HCT116 (cell line): ENCODE data around the gene MNX1. TPM values are rescaled to one million over a fixed set of nuclear protein-coding genes. Genes with fewer than 3 reads are reported as not detected.

ENCODE experiments used
- ATAC-seq: fragments of 200-7000 bp; cut with Tn5 transposase; 2 replicates; pipeline ENCODE4 v1.9.1; 2020; ENCODE audit warnings: mild to moderate bottlenecking, moderate library complexity
- BruUV-seq: library from RNA; stranded (reverse); fragments of 400-500 nt; replicated peaks from 2 replicates; lab custom pipeline; 2021; lab: Mats Ljungman, UMichigan
- CTCF ChIA-PET: fragments of 300-600 bp; sonication (Branson Sonifier 250); formaldehyde crosslinking; loops from one replicate; lab custom pipeline; 2021; ENCODE audit warnings: antibody characterized with exemption; lab: Charles Lee
- POLR2A ChIA-PET: fragments of 300-600, 350-600 bp; sonication (Branson Sonifier 250); formaldehyde crosslinking; loops from one replicate; lab custom pipeline; 2021; ENCODE audit warnings: antibody characterized with exemption; lab: Charles Lee
- RAD21 ChIA-PET, 2 experiments: fragments of 300-600 bp; sonication (Branson Sonifier 250); formaldehyde crosslinking; loops; one replicate each; lab custom pipeline; 2023; ENCODE audit warnings: low total read pairs in 2 of 2; ENCODE audit not compliant: uncharacterized antibody in 2 of 2, unreplicated experiment in 2 of 2, low non-redundant PET in 1 of 2; lab: Charles Lee
- DNase-seq: peaks from one replicate; pipeline ENCODE4 v3.0.0-alpha.2; 2010; ENCODE audit warnings: low read depth, low spot score
- H2AFZ ChIP-seq: fragments of 200-600 bp; shearing (Covaris generic), sonication (generic); 2 replicates; pipeline ENCODE4 v1.6.1; 2017; ENCODE audit warnings: low read depth, mixed run types, mixed read lengths, antibody characterized with exemption, low read length; ENCODE audit not compliant: poor library complexity, severe bottlenecking
- H3K27ac ChIP-seq: 2 replicates; pipeline ENCODE4 v1.5.1; 2012; ENCODE audit warnings: low read depth, low read length
- H3K27me3 ChIP-seq: fragments of 200-600 bp; sonication (generic); 2 replicates; pipeline ENCODE4 v1.6.1; 2016; ENCODE audit warnings: mixed run types, low read length, mixed read lengths; ENCODE audit not compliant: insufficient read depth
- H3K36me3 ChIP-seq, 2 experiments: fragments of 200-500 bp in 1 of 2; fragments of 200-600 bp in 1 of 2; sonication (Bioruptor generic) in 1 of 2; sonication (generic) in 1 of 2; 2 replicates each; pipeline versions ENCODE4 v1.5.1 to v1.6.1; 2014 to 2016; ENCODE audit warnings: low read length in 2 of 2, inconsistent platforms in 1 of 2, mixed read lengths in 1 of 2, mixed run types in 1 of 2; ENCODE audit not compliant: insufficient read depth in 2 of 2, control insufficient read depth in 1 of 2
- H3K4me1 ChIP-seq, 2 experiments: fragments of 200-600 bp in 1 of 2; sonication (generic) in 1 of 2; 2 replicates each; pipeline versions ENCODE4 v1.5.1 to v1.6.1; 2012 to 2017; ENCODE audit warnings: low read length in 2 of 2, inconsistent platforms in 1 of 2, mild to moderate bottlenecking in 1 of 2, mixed read lengths in 1 of 2, mixed run types in 1 of 2, moderate library complexity in 1 of 2; ENCODE audit not compliant: insufficient read depth in 2 of 2, control insufficient read depth in 1 of 2
- H3K4me2 ChIP-seq: fragments of 200-600 bp; sonication (generic); 2 replicates; pipeline ENCODE4 v1.6.1; 2017; ENCODE audit warnings: mixed run types, low read length, mixed read lengths
- H3K4me3 ChIP-seq, 2 experiments: fragments of 200-600 bp in 1 of 2; sonication (generic) in 1 of 2; replicated peaks in 1 of 2; 2 replicates each; pipeline ENCODE4 v1.5.1; 2011 to 2016; ENCODE audit warnings: low read length in 2 of 2, control low read depth in 1 of 2, low read depth in 1 of 2, mild to moderate bottlenecking in 1 of 2, mixed read lengths in 1 of 2, mixed run types in 1 of 2
- H3K79me2 ChIP-seq: fragments of 200-600 bp; sonication (generic); 2 replicates; pipeline ENCODE4 v1.6.1; 2017; ENCODE audit warnings: mild to moderate bottlenecking, mixed run types, low read length, moderate library complexity, mixed read lengths; ENCODE audit not compliant: insufficient read depth
- H3K9ac ChIP-seq: fragments of 200-600 bp; sonication (generic); 2 replicates; pipeline ENCODE4 v1.6.1; 2016; ENCODE audit warnings: low read length, mixed read lengths
- H3K9me2 ChIP-seq: fragments of 200-600 bp; sonication (generic), shearing (Covaris generic); 2 replicates; pipeline ENCODE4 v1.6.1; 2017; ENCODE audit warnings: mixed run types, mild to moderate bottlenecking, moderate library complexity; ENCODE audit not compliant: insufficient read depth
- H3K9me3 ChIP-seq, 2 experiments: fragments of 200-500 bp in 1 of 2; fragments of 200-600 bp in 1 of 2; sonication (Bioruptor generic) in 1 of 2; sonication (generic) in 1 of 2; 2 replicates each; pipeline ENCODE4 v1.6.1; 2014 to 2017; ENCODE audit warnings: low read length in 2 of 2, mixed read lengths in 2 of 2, inconsistent platforms in 1 of 2, low read depth in 1 of 2, mild to moderate bottlenecking in 1 of 2, mixed run types in 1 of 2, moderate library complexity in 1 of 2; ENCODE audit not compliant: control insufficient read depth in 1 of 2, insufficient read depth in 1 of 2
- H4K20me1 ChIP-seq: fragments of 200-600 bp; sonication (generic), shearing (Covaris generic); 2 replicates; pipeline ENCODE4 v1.6.1; 2017; ENCODE audit warnings: mixed run types, mild to moderate bottlenecking, moderate library complexity; ENCODE audit not compliant: insufficient read depth
- CBX3 ChIP-seq: IDR thresholded peaks from 2 replicates; pipeline ENCODE4 v1.6.1; 2012; ENCODE audit warnings: low read depth
- CTCF ChIP-seq, 3 experiments: fragments of 200-600 bp in 1 of 3; sonication (generic) in 1 of 3; IDR thresholded peaks in 2 of 3; conservative IDR thresholded peaks in 1 of 3; 2 replicates each; pipeline ENCODE4 v1.5.1; 2012 to 2017; ENCODE audit warnings: low read depth in 2 of 3, low read length in 2 of 3, antibody characterized with exemption in 1 of 3, borderline replicate concordance in 1 of 3, control low read depth in 1 of 3, mild to moderate bottlenecking in 1 of 3, mixed read lengths in 1 of 3, mixed run types in 1 of 3, moderate library complexity in 1 of 3; ENCODE audit not compliant: insufficient read depth in 1 of 3
- REST ChIP-seq: IDR thresholded peaks from 2 replicates; pipeline ENCODE4 v1.6.1; 2012; ENCODE audit warnings: low read depth
- intact Hi-C: fragments of 100-400 bp; cut with micrococcal nuclease; formaldehyde crosslinking; loops from 2 replicates; pipeline ENCODE4 v1.10.0; 2022
- total RNA-seq: library from RNA; stranded (reverse); gene quantifications from one replicate; pipeline ENCODE4 v1.2.1, GENCODE V29; 2021; ENCODE audit not compliant: unreplicated experiment

The MNX1 gene
- total RNA-seq, 1 experiment from 2014 or later, result 7.7 TPM

- TF ChIP-seq REST, result no peak
- no peak for TF ChIP-seq CBX3
Measured at GRCh38 chr7:157016352-157017041, 6.0 kb upstream of the MNX1 start (continued).

- Histone ChIP-seq H3K9ac (no peak overlapping the region), H3K4me1 (peaks cover 6 to 13% of the 10 kb centered on the region in 2 experiments; a peak in 3 of 4 replicates), H3K36me3 (no peaks in the 10 kb centered on the region), H3K27ac (no peak overlapping the region), H3K4me2 (no peak overlapping the region), H3K9me2 (no peaks in the 10 kb centered on the region), H4K20me1 (no peaks in the 10 kb centered on the region), H2AFZ (no peak overlapping the region), H3K27me3 (no peaks in the 10 kb centered on the region), H3K4me3 (no peak overlapping the region), H3K9me3 (no peaks in the 10 kb centered on the region), H3K79me2 (peaks cover 6% of the 10 kb centered on the region; the same call in 1 of the 2 replicates)
- DNase-seq (no peak), ATAC-seq (no peak)
- RAD21 ChIA-PET, result no interaction called here
- intact Hi-C loops, result no loop called here
- CTCF ChIA-PET, result no interaction called here
- no TSS peak for BruUV-seq
- POLR2A ChIA-PET, result no interaction called here
- no peak for TF ChIP-seq CTCF (IDR thresholded peaks at IDR 0.05 in 2 of 3, conservative IDR thresholded peaks at IDR 0.05 in 1 of 3; ENCODE audit: borderline replicate concordance in 1 of 3, insufficient read depth in 1 of 3, low read depth in 2 of 3, low read length in 2 of 3)
Measured at GRCh38 chr7:157016024-157016351, 5.5 kb upstream of the MNX1 start.
